K562 (cell line): Measurements from ENCODE around the gene MRPS18B.

Experiments used
- BHLHE40 ChIP-seq: IDR thresholded peaks from 2 replicates; pipeline ENCODE4 v1.6.1; 2011; ENCODE audit warnings: low read length, improper control_type of control experiment
- EZH2 ChIP-seq: IDR thresholded peaks from 2 replicates; pipeline ENCODE4 v1.6.1; 2012; ENCODE audit warnings: low read depth, mild to moderate bottlenecking, inconsistent platforms, low read length, borderline replicate concordance
- FOXK1 ChIP-seq: sonication (generic); formaldehyde crosslinking; IDR thresholded peaks from 2 replicates; pipeline ENCODE4 v1.8.0; 2022; ENCODE audit warnings: missing genetic modification reagents, mild to moderate bottlenecking, borderline replicate concordance
- HDAC6 ChIP-seq: IDR thresholded peaks from 2 replicates; pipeline ENCODE4 v1.6.1; 2012; ENCODE audit warnings: low read depth, mild to moderate bottlenecking, control low read depth, inconsistent platforms, low read length, moderate library complexity
- POLR2AphosphoS5 ChIP-seq: IDR thresholded peaks from 2 replicates; pipeline ENCODE4 v1.6.1; 2011; ENCODE audit warnings: mild to moderate bottlenecking, low read depth, low read length, moderate library complexity; ENCODE audit not compliant: control insufficient read depth, insufficient read depth
- RNF2 ChIP-seq: sonication (generic); IDR thresholded peaks from 2 replicates; pipeline ENCODE4 v1.6.1; 2016
- SAP30 ChIP-seq: fragments of 200-600 bp; sonication (generic); IDR thresholded peaks from 2 replicates; pipeline ENCODE4 v1.6.1; 2012; ENCODE audit warnings: borderline replicate concordance, low read depth, mild to moderate bottlenecking, moderate library complexity, low read length, control low read depth, inconsistent platforms; ENCODE audit not compliant: insufficient read depth, poor library complexity, severe bottlenecking
- SIN3A ChIP-seq, 2 experiments: fragments of 150-350 bp in 1 of 2; IDR thresholded peaks; 2 replicates each; pipeline ENCODE4 v1.6.1; 2011 to 2016; ENCODE audit warnings: borderline replicate concordance in 2 of 2, low read depth in 2 of 2, low read length in 2 of 2, mild to moderate bottlenecking in 2 of 2, moderate library complexity in 2 of 2; ENCODE audit not compliant: control insufficient read depth in 1 of 2
- STAT5B ChIP-seq: fragments of 250-450 bp; sonication (Bioruptor Pico); IDR thresholded peaks from 2 replicates; pipeline ENCODE4 v1.8.0; 2021; ENCODE audit warnings: mild to moderate bottlenecking, inconsistent platforms
- TEAD4 ChIP-seq, 2 experiments: sonication (generic) in 1 of 2; formaldehyde crosslinking in 1 of 2; IDR thresholded peaks; 2 replicates each; pipeline versions ENCODE4 v1.6.1 to v1.8.0; 2012 to 2022; ENCODE audit warnings: borderline replicate concordance in 1 of 2, inconsistent platforms in 1 of 2, low read length in 1 of 2, mild to moderate bottlenecking in 1 of 2, missing genetic modification reagents in 1 of 2
- ZC3H8 ChIP-seq: fragments of 450-650 bp; IDR thresholded peaks from 2 replicates; pipeline ENCODE4 v1.6.1; 2017
- ZNF561 ChIP-seq: fragments of 450-650 bp; formaldehyde crosslinking; conservative IDR thresholded peaks from 2 replicates; pipeline ENCODE4 v1.4.0; 2020; ENCODE audit warnings: mild to moderate bottlenecking, moderate library complexity
- TF ChIP-seq, protein P1 (sequence below): sonication (generic); formaldehyde crosslinking; IDR thresholded peaks from 2 replicates; pipeline ENCODE4 v1.8.0; 2022; ENCODE audit warnings: missing genetic modification reagents, mild to moderate bottlenecking, borderline replicate concordance

- TF ChIP-seq ZNF561 (CRISPR knock-in tag) = no peak
- no peak for TF ChIP-seq EZH2
- no peak for TF ChIP-seq SAP30
- no peak for TF ChIP-seq TEAD4 (IDR thresholded peaks at IDR 0.05; ENCODE audit: low read length)
- no peak for TF ChIP-seq TEAD4 (CRISPR knock-in tag; IDR thresholded peaks at IDR 0.05; ENCODE audit: borderline replicate concordance)
- no peak for TF ChIP-seq SIN3A (IDR thresholded peaks at IDR 0.05; ENCODE audit: borderline replicate concordance in 2 of 2, control insufficient read depth in 1 of 2, low read depth in 2 of 2, low read length in 2 of 2)
- TF ChIP-seq, protein P1, sequence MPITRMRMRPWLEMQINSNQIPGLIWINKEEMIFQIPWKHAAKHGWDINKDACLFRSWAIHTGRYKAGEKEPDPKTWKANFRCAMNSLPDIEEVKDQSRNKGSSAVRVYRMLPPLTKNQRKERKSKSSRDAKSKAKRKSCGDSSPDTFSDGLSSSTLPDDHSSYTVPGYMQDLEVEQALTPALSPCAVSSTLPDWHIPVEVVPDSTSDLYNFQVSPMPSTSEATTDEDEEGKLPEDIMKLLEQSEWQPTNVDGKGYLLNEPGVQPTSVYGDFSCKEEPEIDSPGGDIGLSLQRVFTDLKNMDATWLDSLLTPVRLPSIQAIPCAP = no peak
- TF ChIP-seq RNF2 = no peak
- no peak for TF ChIP-seq HDAC6
- no peak for TF ChIP-seq BHLHE40
- no peak for TF ChIP-seq STAT5B (CRISPR knock-in tag)
- TF ChIP-seq FOXK1 (CRISPR knock-in tag) = no peak
- no peak for TF ChIP-seq ZC3H8
- TF ChIP-seq POLR2AphosphoS5 = no peak
Measured at GRCh38 chr6:30573113-30573512, 44.5 kb upstream of the MRPS18B start.
